Fibroblast of skin of scalp (primary cell): Measurements from ENCODE around the gene TNFRSF13B.

Source experiments
- DNase-seq: peaks from one replicate; pipeline ENCODE4 v3.0.0-alpha.2; 2013

Gene TNFRSF13B

GRCh38 chr17:16953841-16954240 lies 18.1 kb downstream of the TNFRSF13B start:
- DNase-seq = no peak

GRCh38 chr17:16953347-16953746 lies 18.6 kb downstream of the TNFRSF13B start:
- no peak for DNase-seq

- no peak for DNase-seq
Measured at GRCh38 chr17:16952401-16952800, 19.5 kb downstream of the TNFRSF13B start.

- DNase-seq = no peak
Measured at GRCh38 chr17:16950488-16950887, 21.4 kb downstream of the TNFRSF13B start.

GRCh38 chr17:16948587-16949376 lies 23.1 kb downstream of the TNFRSF13B start:
- DNase-seq = no peak

GRCh38 chr17:16947470-16947869 lies 24.4 kb downstream of the TNFRSF13B start:
- no peak for DNase-seq

- DNase-seq = no peak
Measured at GRCh38 chr17:16945663-16946218, 26.2 kb downstream of the TNFRSF13B start.

GRCh38 chr17:16945136-16945482 lies 26.8 kb downstream of the TNFRSF13B start:
- no peak for DNase-seq

GRCh38 chr17:16944334-16945135 lies 27.4 kb downstream of the TNFRSF13B start:
- DNase-seq = no peak

GRCh38 chr17:16943541-16944333 lies 28.2 kb downstream of the TNFRSF13B start:
- no peak for DNase-seq

- no peak for DNase-seq
Measured at GRCh38 chr17:16943032-16943352, 28.9 kb downstream of the TNFRSF13B start.

- DNase-seq = peak; percentile 15
Measured at GRCh38 chr17:16942141-16943031, 29.5 kb downstream of the TNFRSF13B start.

GRCh38 chr17:16941072-16942036 lies 30.6 kb downstream of the TNFRSF13B start:
- DNase-seq = peak; percentile 56

GRCh38 chr17:16940116-16940881 lies 31.6 kb downstream of the TNFRSF13B start:
- no peak for DNase-seq

GRCh38 chr17:16939606-16940115 lies 32.3 kb downstream of the TNFRSF13B start:
- no peak for DNase-seq

- DNase-seq = no peak
Measured at GRCh38 chr17:16939208-16939576, 32.7 kb downstream of the TNFRSF13B start.

- DNase-seq = no peak
Measured at GRCh38 chr17:16938496-16939207, 33.3 kb downstream of the TNFRSF13B start.

- DNase-seq = no peak
Measured at GRCh38 chr17:16938031-16938430, 33.9 kb downstream of the TNFRSF13B start.

GRCh38 chr17:16937431-16937830 lies 34.5 kb downstream of the TNFRSF13B start:
- no peak for DNase-seq
